GM12892 (cell line): Measurements from ENCODE around the gene LINC00237. TPM values are rescaled to one million over a fixed set of nuclear protein-coding genes. Genes with fewer than 3 reads are reported as not detected.

ENCODE experiments used
- DNase-seq: peaks from one replicate; pipeline ENCODE4 v3.0.0; 2011; ENCODE audit not compliant: insufficient read length
- FAIRE-seq: peaks from 2 replicates; lab custom pipeline; 2011; peaks lifted over from hg19 to GRCh38; lab: Jason Lieb, UNC
- POLR2A ChIP-seq: IDR thresholded peaks from 2 replicates; pipeline ENCODE4 v1.6.1; 2011; ENCODE audit warnings: low read depth, low read length, control low read depth
- POLR2AphosphoS5 ChIP-seq: IDR thresholded peaks from 2 replicates; pipeline ENCODE4 v1.6.1; 2011; ENCODE audit warnings: low read depth, low read length, control low read depth
- TAF1 ChIP-seq: IDR thresholded peaks from 2 replicates; pipeline ENCODE4 v1.6.1; 2011; ENCODE audit warnings: low read depth, mild to moderate bottlenecking, control low read depth, low read length, borderline replicate concordance
- polyA plus RNA-seq: library from polyadenylated mRNA; unstranded; fragments of >200 nt; gene quantifications from one replicate; pipeline ENCODE4 v1.2.1, GENCODE V29; 2012; ENCODE audit warnings: missing spikeins, inconsistent platforms; ENCODE audit not compliant: missing spikeins

The LINC00237 gene
- not detected for polyA plus RNA-seq

DNA sequence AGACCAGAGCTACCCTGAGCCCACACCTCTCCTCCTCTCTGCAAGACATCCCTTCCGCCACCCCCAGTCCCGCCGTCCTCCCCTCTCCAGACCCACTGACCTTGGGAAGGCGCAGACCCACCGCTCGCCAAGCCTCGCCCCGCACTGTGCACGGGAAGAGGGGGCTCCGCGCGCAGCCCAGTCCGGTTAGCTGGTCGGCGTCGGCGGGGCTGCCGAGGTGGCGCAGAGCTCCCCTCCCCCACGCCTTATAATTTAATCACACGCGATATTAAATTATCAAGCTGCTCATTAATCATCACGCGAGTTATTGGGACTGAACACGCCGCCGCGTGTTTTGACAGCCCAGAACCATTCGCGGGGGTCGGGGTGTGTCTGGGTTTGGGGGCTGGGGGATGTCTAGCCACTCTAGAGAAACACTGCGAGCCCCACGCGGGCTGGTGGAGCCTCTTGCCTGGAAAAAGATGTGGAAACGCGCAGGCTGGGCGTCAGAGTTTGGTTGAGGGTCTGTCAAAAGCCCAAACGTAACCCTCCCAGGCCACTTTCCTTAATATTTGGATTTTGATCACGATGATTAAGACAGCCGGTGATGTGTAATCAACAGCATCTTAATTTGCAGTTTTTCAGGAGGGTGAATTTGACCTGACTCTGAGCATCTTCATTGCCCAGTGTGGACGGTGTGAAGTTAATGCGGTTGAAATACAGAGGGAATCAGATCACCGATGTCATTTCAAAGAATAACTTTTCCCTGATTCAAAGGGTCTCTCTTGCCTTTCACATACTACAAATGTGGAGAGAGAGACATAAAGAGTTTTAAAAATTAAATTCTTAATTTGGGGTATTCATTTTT is at the start of gene LINC00237:
Gene LINC00237, minus strand, starts transcription at position 188 of the 847 bp plus-strand sequence.
- TF ChIP-seq POLR2A = no peak
- TF ChIP-seq POLR2AphosphoS5 = no peak
- no peak for TF ChIP-seq TAF1
- DNase-seq (no peak), FAIRE-seq (no peak)

DNA sequence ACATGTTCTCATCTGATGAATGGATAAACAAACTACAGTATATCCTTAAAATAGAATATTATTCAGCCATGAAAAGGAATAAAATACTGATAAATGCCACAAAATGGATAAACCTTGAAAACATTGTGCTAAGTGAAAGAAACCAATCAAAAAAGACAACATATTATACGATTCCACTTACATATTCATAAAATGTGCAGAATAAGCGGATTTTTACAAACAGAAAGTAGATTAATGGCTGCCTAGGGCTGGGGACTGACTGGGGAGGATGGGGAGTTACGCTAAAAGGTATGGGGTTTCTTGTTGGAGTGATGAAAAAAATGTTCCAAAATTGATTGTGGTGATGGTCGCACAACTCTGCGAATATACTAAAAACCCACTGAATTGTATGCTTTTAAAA is 49.1 kb upstream of the LINC00237 start:
- DNase-seq (no peak), FAIRE-seq (no peak)
- TF ChIP-seq POLR2AphosphoS5 = no peak
- TF ChIP-seq TAF1 = no peak
- TF ChIP-seq POLR2A = no peak

DNA sequence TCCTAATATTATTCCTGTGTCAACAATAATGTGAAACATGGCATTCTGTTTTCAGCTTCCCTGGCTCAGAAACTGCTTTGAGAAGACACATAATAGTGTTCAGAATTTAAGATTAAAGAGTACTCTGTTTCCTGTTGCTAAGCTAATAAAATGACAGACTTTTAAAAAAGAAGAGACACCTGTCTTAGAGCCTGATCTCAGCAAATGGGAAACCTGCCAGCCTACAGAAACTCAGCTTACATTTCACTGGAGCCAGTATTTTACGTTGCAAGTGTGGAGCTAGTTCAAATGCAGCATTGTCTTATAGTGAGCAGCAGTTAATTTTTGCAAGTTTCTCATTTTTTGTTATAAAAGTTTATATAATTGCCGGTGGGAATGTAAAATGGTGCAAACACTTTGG is 48.5 kb upstream of the LINC00237 start:
- no peak for TF ChIP-seq POLR2AphosphoS5
- TF ChIP-seq TAF1 = no peak
- TF ChIP-seq POLR2A = no peak
- no peak for FAIRE-seq
- no peak for DNase-seq

DNA sequence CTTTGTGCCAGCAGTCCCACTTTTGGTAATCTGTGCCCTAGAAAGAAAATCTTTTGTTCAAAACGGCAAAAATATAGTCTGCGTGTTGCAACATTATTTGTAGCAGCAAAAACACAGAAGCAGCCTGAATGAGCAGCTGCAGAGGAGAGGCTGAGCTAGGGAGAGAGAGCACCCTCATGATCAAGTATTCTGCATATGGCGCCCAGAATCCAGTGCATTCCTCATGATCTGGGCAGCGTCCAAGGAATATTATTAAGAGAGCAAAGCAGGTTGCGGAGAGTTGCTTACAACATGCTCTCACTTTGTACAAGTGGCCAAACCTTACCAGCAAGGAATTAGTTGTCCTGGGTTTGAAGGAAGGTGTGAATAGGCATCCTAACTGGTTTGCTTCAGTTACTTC is 45.6 kb upstream of the LINC00237 start:
- DNase-seq (no peak), FAIRE-seq (no peak)
- TF ChIP-seq POLR2AphosphoS5 = no peak
- TF ChIP-seq TAF1 = no peak
- no peak for TF ChIP-seq POLR2A

DNA sequence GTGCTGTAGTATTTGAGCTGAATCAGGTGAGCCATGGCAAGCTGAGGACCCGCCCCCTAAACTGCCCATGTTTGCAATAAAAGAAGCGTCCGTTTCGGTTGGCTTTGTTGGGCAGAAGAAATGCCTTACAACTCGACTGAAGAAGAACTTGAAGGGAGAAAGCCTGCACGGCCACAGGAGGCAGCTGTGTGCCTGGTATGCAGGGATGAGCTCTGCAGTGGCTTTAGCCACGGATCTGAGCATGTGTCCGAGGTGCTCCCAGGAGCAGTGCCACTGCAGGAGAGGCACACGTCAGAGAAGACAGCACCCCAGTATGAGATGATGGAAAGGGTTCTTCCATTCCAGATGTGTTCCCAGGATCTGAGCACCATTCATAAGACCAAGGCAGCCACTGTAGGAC is 43.2 kb upstream of the LINC00237 start:
- FAIRE-seq (no peak), DNase-seq (no peak)
- TF ChIP-seq TAF1 (no peak), POLR2A (no peak)

DNA sequence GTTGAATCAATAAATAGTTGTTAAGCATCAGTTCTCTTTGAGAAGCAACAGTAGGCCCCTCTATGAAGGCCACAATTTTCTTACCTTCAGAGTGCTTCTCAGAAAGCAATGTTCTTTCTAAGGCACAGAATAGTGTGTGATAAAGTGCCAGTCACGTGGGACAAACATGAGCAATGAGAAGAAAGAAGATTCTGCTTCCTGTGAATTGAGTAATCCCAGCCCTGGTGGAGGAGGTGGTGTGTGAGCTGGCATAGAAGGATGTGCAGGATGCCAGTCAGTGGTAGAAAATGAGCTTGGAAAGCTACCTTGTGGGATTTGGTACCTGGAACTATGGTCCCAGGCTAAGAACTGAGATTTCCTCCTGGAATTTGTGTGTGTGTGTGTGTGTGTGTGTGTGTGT is 41.4 kb upstream of the LINC00237 start:
- DNase-seq (no peak), FAIRE-seq (no peak)
- TF ChIP-seq POLR2AphosphoS5 (no peak), POLR2A (no peak), TAF1 (no peak)

DNA sequence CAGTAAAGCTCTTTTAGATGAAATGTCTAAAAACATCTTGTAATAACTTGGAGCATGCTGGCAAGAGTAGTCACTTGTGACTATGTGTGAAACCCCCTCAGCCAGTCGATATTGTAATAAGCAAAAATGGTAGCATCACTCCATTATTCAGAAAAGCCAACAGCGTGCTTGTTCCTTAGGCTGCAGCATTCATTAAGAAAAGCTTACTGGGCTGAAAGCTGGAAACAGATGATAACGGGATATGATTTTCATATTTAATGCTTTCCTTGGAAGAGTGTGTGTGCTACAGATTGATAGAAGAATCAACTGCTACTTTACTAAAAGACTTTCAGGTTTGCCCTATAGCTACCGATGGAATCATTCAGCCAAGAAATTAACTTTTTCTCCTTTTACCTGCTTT is 40.1 kb upstream of the LINC00237 start:
- no peak for TF ChIP-seq TAF1
- no peak for TF ChIP-seq POLR2A
- no peak for TF ChIP-seq POLR2AphosphoS5
- DNase-seq (no peak), FAIRE-seq (no peak)

DNA sequence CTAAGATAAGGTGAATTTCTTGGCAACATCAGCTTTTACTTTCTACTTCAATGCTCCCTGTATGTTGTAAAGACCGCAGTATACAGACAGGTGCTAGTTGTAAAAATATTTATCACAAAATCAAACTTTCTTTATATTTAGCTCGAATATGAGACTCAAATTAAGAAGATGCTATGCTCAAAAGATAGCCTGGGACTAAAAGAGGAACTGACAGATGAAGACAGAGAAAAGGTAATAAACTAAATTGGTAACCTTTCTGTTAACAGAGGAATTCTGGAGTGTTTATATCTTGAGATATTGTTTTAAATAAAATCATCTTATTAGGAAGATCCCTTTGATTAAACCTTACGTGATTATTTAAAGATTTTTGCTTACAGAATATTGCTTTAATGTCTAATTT is 39.3 kb upstream of the LINC00237 start:
- no peak for TF ChIP-seq POLR2A
- no peak for TF ChIP-seq TAF1
- no peak for TF ChIP-seq POLR2AphosphoS5
- DNase-seq (no peak), FAIRE-seq (no peak)

DNA sequence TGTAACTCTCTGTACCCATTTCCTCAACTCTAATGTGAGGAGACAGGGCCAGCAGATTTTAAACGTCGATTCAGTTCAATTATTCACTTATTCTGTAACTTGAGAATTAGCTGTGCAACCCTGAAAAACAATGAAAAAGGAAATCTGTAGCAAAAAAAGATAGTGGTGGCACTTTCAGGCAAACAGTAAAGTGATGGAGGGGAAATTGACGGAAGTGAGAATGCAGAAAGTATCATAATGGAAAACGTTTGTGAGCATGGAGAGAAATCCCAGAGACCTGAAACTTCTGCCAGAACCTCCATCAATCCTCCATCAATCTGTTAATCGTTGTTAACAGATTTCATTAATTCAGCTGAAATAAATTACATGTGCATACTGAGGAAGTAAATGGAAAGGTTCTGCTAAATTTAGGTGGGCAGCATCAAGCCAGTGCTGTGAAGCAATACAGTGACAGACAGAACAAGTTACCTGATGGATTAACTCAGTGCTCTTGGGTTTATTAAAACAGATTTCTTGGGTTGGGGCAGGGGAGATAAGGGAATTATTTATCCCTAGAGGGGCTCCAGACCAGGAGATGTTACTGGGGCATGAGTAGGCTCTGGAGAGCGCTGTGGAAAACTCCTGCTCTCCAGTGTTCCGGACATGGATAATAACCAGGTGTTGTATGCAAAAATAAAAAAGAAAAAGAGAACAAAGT is 37.2 kb upstream of the LINC00237 start:
- FAIRE-seq (no peak), DNase-seq (no peak)
- TF ChIP-seq TAF1 = no peak
- TF ChIP-seq POLR2AphosphoS5 = no peak
- no peak for TF ChIP-seq POLR2A

DNA sequence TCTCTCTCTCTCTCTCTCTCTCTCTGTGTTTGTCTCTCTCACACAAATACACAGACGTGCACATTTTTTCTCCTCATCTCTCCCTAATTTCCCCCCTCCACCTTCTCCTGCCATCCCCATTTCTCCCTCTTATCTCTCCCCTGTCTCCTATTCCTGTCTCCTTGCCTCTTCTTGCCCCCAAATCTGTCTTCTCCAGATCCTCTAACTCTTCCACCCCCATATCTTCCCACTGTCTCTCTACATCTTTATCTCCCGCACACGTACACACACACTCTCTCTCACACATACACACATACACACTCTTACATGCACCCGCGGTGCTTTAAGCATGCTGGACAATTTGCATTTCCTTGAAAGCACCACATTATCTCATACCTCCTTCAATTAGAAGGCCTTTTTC is 35.7 kb upstream of the LINC00237 start:
- no peak for FAIRE-seq
- no peak for DNase-seq
- TF ChIP-seq TAF1 (no peak), POLR2A (no peak)

DNA sequence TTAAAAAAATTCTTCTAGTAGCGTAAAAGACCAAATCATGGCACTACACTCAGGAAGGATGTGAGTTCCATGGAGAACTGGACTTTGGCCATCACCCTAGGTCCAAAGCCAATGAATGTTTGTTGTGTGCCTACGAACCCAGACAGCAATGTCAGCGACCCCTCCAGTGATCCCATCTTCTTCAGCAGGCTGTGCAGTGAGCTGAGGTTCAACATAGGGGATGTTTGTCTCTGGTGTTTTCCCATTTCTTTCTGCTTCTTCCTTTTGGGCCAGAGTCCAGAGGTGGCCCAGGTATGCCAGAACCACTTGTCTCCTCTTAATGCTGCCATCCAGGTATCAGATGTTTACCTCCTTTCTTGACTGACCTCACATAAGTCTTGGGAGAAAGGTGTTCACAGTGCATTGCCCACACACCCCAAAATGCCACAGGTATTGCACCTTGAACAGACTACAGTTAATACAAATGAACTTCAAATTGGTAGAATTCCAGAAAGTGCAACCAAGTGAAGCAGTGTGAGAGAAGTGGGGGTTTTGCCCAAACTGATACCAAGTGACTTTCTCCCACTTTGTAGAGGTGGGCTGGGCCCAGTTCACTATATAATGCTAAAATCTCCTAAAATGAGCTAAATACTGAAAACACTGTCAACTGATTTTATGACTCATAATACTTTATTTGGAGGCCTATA is 33.9 kb upstream of the LINC00237 start:
- TF ChIP-seq POLR2A = no peak
- no peak for TF ChIP-seq TAF1
- no peak for TF ChIP-seq POLR2AphosphoS5
- DNase-seq (no peak), FAIRE-seq (no peak)
